ENCODE data around the gene SYPL1.

The SYPL1 gene

GRCh38 chr7:106125417-106125816 is 13.3 kb upstream of the SYPL1 start:
- no peak for TF ChIP-seq CTCF (IDR thresholded peaks at IDR 0.05; ENCODE audit: low read depth, low read length)
- H3K4me1 ChIP-seq: peaks cover 4% of the 10 kb centered on the region; the same call in 1 of the 2 replicates
- H3K9me3 ChIP-seq: no peaks in the 10 kb centered on the region; the same call in none of the 2 replicates
- H3K4me3 ChIP-seq (ENCODE audit: low read depth, low read length): no peak overlapping the region
- H3K27me3 ChIP-seq: no peaks in the 10 kb centered on the region
- DNase-seq: no peak
- H3K36me3 ChIP-seq: no peaks in the 10 kb centered on the region

DNA sequence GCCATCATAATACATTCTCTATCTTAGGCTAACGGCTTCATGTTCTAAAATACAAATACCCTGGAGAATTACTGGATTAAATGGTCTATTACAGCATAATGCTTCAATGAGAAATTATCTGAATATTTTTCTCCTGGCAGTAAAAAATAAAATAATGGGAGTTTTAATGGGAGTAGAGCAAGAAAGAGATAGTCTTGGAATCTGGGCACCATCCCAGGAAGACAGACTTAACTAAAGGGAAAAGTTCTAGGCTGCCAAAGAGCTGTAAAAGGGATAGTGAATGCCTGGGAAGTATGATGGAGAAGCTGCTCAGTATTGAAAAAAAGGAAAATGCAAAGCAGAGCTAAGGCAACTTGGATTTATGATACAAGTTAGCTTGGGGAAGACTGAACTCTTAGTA is 12.1 kb upstream of the SYPL1 start:
- no peaks in the 10 kb centered on the region; the same call in none of the 2 replicates for H3K9me3 ChIP-seq
- no peaks in the 10 kb centered on the region for H3K27me3 ChIP-seq
- peaks cover 4% of the 10 kb centered on the region; the same call in 1 of the 2 replicates for H3K4me1 ChIP-seq
- no peak for TF ChIP-seq CTCF (IDR thresholded peaks at IDR 0.05; ENCODE audit: low read depth, low read length)
- H3K4me3 ChIP-seq (ENCODE audit: low read depth, low read length): no peak overlapping the region
- DNase-seq: no peak
- H3K36me3 ChIP-seq: no peaks in the 10 kb centered on the region

- H3K4me3 ChIP-seq (ENCODE audit: low read depth, low read length): no peak overlapping the region
- no peaks in the 10 kb centered on the region; the same call in none of the 2 replicates for H3K9me3 ChIP-seq
- DNase-seq: no peak
- TF ChIP-seq CTCF (IDR thresholded peaks at IDR 0.05; ENCODE audit: low read depth, low read length): no peak
- no peaks in the 10 kb centered on the region for H3K27me3 ChIP-seq
- peaks cover 4% of the 10 kb centered on the region; the same call in 1 of the 2 replicates for H3K4me1 ChIP-seq
- H3K36me3 ChIP-seq: no peaks in the 10 kb centered on the region
Observed at GRCh38 chr7:106122713-106123112, 10.6 kb upstream of the SYPL1 start.

- Histone ChIP-seq H3K4me3 (ENCODE audit: low read depth, low read length) (no peak overlapping the region), H3K36me3 (no peaks in the 10 kb centered on the region), H3K27me3 (no peaks in the 10 kb centered on the region), H3K4me1 (peaks cover 3% of the 10 kb centered on the region; the same call in 1 of the 2 replicates), H3K9me3 (no peaks in the 10 kb centered on the region; the same call in none of the 2 replicates)
- DNase-seq: no peak
- TF ChIP-seq CTCF (IDR thresholded peaks at IDR 0.05; ENCODE audit: low read depth, low read length): no peak
Observed at GRCh38 chr7:106121189-106121810, 9.2 kb upstream of the SYPL1 start.

- H3K36me3 ChIP-seq: no peaks in the 10 kb centered on the region
- no peak for DNase-seq
- no peak overlapping the region for H3K4me3 ChIP-seq (ENCODE audit: low read depth, low read length)
- TF ChIP-seq CTCF (IDR thresholded peaks at IDR 0.05; ENCODE audit: low read depth, low read length): no peak
- H3K9me3 ChIP-seq: no peaks in the 10 kb centered on the region; the same call in none of the 2 replicates
- no peaks in the 10 kb centered on the region for H3K27me3 ChIP-seq
- no peaks in the 10 kb centered on the region for H3K4me1 ChIP-seq
Observed at GRCh38 chr7:106120500-106120899, 8.4 kb upstream of the SYPL1 start.

DNA sequence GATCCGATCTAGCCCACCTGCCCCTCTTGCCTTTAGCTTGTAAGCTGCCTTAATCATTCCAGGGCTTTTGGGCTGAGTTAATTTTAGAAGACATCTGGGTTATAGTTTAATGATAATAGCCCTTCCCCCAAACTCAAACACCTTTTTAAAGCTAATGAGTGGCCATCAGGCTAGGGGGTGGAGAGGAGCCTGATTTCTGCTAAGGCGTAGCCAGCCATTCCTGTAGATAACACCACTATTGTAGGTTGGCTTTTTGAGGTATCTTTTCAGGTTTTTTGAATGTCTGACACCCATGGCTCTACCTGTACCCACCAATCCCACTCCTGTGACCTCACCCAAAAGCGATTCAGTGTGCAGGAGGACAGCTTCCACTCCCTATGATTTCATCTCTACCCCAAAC is 7.6 kb upstream of the SYPL1 start:
- no peaks in the 10 kb centered on the region for H3K27me3 ChIP-seq
- no peak for TF ChIP-seq CTCF (IDR thresholded peaks at IDR 0.05; ENCODE audit: low read depth, low read length)
- H3K4me3 ChIP-seq (ENCODE audit: low read depth, low read length): no peak overlapping the region
- H3K9me3 ChIP-seq: no peaks in the 10 kb centered on the region; the same call in none of the 2 replicates
- H3K4me1 ChIP-seq: no peaks in the 10 kb centered on the region
- no peak for DNase-seq
- H3K36me3 ChIP-seq: no peaks in the 10 kb centered on the region
